ENCODE measurements around the gene TPST1. TPM values are rescaled to one million over a fixed set of nuclear protein-coding genes. Genes with fewer than 3 reads are reported as not detected.

The TPST1 gene
- total RNA-seq, 4 donors from 2014 or later = 5.4 to 58.6 (median 12.5) TPM

- Histone ChIP-seq H3K27me3 (no peaks in the 10 kb centered on the region), H3K9me3 (peaks cover 0 to 6% (median 0%) of the 10 kb centered on the region in 4 donors), H3K36me3 (no peaks in the 10 kb centered on the region), H3K27ac (no peak overlapping the region), H3K4me3 (no peak overlapping the region), H3K4me1 (no peaks in the 10 kb centered on the region)
- no peak for DNase-seq
- TF ChIP-seq, protein P1, sequence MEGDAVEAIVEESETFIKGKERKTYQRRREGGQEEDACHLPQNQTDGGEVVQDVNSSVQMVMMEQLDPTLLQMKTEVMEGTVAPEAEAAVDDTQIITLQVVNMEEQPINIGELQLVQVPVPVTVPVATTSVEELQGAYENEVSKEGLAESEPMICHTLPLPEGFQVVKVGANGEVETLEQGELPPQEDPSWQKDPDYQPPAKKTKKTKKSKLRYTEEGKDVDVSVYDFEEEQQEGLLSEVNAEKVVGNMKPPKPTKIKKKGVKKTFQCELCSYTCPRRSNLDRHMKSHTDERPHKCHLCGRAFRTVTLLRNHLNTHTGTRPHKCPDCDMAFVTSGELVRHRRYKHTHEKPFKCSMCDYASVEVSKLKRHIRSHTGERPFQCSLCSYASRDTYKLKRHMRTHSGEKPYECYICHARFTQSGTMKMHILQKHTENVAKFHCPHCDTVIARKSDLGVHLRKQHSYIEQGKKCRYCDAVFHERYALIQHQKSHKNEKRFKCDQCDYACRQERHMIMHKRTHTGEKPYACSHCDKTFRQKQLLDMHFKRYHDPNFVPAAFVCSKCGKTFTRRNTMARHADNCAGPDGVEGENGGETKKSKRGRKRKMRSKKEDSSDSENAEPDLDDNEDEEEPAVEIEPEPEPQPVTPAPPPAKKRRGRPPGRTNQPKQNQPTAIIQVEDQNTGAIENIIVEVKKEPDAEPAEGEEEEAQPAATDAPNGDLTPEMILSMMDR (IDR thresholded peaks at IDR 0.05) = no peak
- TF ChIP-seq POLR2A (IDR thresholded peaks at IDR 0.05) = no peak
Measured at GRCh38 chr7:66190504-66190857, 14.7 kb upstream of the TPST1 start.

DNA sequence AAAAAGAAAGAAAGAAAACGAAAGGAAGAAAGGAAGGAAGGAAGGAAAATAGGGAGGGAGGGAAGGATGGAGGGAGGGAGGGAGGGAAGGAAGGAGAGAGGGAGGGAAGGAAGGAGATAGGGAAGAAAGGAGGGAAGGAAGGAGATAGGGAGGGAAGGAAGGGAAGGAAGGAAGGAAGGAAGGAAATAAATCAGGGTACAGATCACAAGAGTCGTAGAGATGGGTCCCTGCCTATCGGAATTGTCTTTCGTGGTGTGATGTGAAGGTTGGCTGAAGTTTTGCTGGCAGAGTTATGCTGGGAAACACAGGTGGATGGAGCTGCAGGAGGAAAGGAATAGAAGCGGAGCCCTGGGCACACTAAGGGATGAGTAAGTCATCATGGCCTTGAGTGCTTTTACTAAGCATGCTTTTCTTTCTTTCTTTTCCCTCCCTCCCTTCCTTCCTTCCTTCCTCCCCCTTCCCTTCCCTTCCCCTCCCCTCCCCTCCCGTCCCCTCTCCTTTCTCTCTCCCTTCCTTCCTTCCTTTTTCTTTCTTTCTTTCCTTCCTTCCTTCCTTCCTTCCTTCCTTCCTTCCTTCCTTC is 11.9 kb upstream of the TPST1 start:
- H3K4me3 ChIP-seq = no peak overlapping the region
- H3K27ac ChIP-seq = no peak overlapping the region
- H3K36me3 ChIP-seq = no peaks in the 10 kb centered on the region
- no peaks in the 10 kb centered on the region for H3K4me1 ChIP-seq
- no peaks in the 10 kb centered on the region for H3K27me3 ChIP-seq
- no peak for DNase-seq
- TF ChIP-seq, protein P1 (IDR thresholded peaks at IDR 0.05) = no peak
- TF ChIP-seq POLR2A (IDR thresholded peaks at IDR 0.05) = no peak
- H3K9me3 ChIP-seq = no peaks in the 10 kb centered on the region

DNA sequence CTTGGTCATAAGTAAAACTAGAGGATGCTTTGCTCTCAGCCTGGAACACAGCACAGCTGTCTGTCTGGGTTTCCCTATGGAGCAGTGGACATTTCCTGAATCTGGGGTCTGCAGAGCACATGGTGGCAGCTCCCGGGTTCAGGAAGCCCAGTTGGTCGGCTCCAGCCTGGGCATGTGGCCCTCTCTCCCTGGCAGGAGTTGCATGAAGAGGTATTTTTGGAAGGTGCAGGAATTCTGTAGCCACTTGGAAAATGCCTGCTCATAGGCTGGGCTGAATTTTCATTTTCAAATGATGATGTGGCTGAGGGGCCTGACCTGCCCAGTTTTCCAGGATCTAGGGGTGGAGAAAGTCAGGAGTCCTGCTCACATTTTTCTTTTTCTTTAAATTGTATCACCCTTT is 6.7 kb upstream of the TPST1 start:
- Histone ChIP-seq H3K4me3 (no peak overlapping the region), H3K27ac (no peak overlapping the region)
- no peak for DNase-seq

DNA sequence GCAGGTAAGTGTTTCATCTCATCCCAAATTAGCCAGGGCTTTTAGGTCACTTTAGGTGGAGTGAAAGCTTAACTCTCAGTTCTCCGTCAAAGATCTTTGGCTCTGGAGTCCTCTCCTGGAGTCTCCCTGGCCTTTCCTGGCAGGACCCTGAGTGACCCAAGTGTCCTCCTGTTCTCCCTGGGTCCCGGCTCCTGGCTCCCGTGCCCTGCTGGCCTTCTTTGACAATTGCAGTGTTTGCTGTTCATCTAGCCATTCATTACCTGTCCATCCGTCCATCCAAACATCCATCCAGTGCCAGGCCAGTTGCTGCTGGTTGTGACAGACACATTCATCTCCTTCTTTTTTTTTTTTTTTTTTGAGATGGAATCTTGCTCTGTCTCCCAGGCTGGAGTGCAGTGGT is 6.2 kb upstream of the TPST1 start:
- H3K36me3 ChIP-seq = no peaks in the 10 kb centered on the region
- no peak for DNase-seq
- no peak overlapping the region for H3K27ac ChIP-seq
- H3K9me3 ChIP-seq = no peaks in the 10 kb centered on the region
- no peaks in the 10 kb centered on the region for H3K4me1 ChIP-seq
- no peak overlapping the region for H3K4me3 ChIP-seq
- no peak for TF ChIP-seq POLR2A (IDR thresholded peaks at IDR 0.05)
- TF ChIP-seq, protein P1 (IDR thresholded peaks at IDR 0.05) = no peak
- no peaks in the 10 kb centered on the region for H3K27me3 ChIP-seq

More for the DNA sequence above, 6.7 kb upstream of the TPST1 start:
- Histone ChIP-seq H3K9me3 (no peaks in the 10 kb centered on the region), H3K36me3 (no peaks in the 10 kb centered on the region), H3K27me3 (no peaks in the 10 kb centered on the region), H3K4me1 (no peaks in the 10 kb centered on the region)
- TF ChIP-seq, protein P1 (IDR thresholded peaks at IDR 0.05) = no peak
- TF ChIP-seq POLR2A (IDR thresholded peaks at IDR 0.05) = no peak

DNA sequence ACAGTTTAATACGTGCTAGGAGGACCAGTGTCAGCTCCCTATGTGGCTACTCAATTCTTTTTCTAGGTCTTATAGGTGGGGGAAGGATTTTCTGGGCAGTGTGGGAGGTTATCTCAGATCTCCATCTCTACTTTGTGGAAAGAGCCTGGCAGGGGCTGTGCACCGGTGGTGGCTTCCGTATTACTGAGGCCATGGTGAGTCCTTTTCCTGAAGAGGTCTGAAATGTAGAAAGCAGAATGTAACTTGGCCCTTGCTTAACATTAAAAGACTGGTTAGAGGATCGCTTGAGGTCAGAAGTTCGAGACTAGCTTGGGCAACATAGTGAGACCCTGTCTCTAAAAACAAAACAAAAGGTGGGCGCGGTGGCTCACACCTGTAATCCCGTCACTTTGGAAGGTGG is 2.7 kb upstream of the TPST1 start:
- Histone ChIP-seq H3K4me3 (no peak overlapping the region), H3K4me1 (peaks cover 0 to 15% (median 0%) of the 10 kb centered on the region in 4 donors), H3K36me3 (no peaks in the 10 kb centered on the region), H3K27me3 (no peaks in the 10 kb centered on the region), H3K27ac (no peak overlapping the region), H3K9me3 (no peaks in the 10 kb centered on the region)
- peak in 1 of 3 donors; percentile 8 for DNase-seq
- TF ChIP-seq POLR2A (IDR thresholded peaks at IDR 0.05) = no peak
- TF ChIP-seq, protein P1 (IDR thresholded peaks at IDR 0.05) = no peak

DNA sequence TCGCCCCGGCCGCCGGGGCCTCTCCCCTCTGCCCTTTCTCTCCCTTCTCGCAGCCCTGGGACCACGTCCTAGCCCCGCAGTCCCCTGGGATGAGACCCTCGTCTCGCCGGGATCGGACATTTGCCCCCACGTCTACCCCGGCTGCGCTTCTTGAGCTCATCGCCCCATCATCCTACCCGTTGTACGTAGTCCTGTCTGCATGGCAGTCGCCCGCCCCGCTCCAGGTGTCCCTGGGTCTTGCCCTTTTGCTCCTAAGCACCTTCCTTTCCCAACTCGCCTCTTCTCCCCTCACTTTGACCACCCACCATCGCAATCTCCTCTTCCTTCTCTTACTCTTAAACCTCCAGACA is 582 bp downstream of the TPST1 start:
- Histone ChIP-seq H3K4me3 (peak overlapping the region; percentile 70 to 92 (median 80)), H3K27me3 (no peaks in the 10 kb centered on the region), H3K4me1 (peaks cover 0 to 15% (median 0%) of the 10 kb centered on the region in 4 donors), H3K36me3 (no peaks in the 10 kb centered on the region), H3K27ac (peak overlapping the region; percentile 63 to 78 (median 72)), H3K9me3 (no peaks in the 10 kb centered on the region)
- no peak for TF ChIP-seq POLR2A (IDR thresholded peaks at IDR 0.05)
- TF ChIP-seq, protein P1 (IDR thresholded peaks at IDR 0.05) = no peak
- DNase-seq = no peak

Data from Peyer's patch (tissue), 4 donors.